NCI-H69 (cell line): Measurements from ENCODE around the gene IL1RN.

Experiments
- DNase-seq: peaks from one replicate; lab custom pipeline; 2025; lab: John Stamatoyannopoulos, UW

Gene IL1RN

GRCh38 chr2:113103277-113103676 lies 24.1 kb upstream of the IL1RN start:
- no peak for DNase-seq

DNA sequence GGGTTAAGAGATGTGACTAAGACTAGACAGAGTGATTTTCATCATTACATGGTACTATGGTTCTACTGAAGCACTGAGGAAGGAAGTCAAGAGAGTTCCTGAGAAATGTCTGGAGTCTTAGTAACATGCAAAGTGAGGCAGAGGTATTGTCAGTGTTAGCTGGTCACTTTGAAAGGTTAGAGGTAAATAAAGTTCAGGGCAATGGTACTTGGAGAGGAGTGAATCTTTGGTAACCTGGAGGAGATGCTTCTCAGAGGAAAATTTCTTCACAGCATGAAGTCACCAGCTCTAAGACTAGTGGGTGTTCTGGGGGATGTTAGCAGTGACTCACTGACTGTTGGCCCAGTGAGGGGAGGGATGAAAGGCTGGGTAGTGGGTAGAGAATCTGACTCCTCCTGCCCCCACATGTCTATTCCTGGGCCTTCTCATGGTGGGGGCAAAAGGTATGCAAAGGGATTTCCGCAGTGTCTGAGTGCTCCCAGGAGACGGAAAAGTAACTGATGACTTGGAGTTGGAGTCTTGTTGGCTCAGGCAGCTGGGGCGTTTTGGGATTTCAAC lies 23.3 kb upstream of the IL1RN start:
- no peak for DNase-seq

DNA sequence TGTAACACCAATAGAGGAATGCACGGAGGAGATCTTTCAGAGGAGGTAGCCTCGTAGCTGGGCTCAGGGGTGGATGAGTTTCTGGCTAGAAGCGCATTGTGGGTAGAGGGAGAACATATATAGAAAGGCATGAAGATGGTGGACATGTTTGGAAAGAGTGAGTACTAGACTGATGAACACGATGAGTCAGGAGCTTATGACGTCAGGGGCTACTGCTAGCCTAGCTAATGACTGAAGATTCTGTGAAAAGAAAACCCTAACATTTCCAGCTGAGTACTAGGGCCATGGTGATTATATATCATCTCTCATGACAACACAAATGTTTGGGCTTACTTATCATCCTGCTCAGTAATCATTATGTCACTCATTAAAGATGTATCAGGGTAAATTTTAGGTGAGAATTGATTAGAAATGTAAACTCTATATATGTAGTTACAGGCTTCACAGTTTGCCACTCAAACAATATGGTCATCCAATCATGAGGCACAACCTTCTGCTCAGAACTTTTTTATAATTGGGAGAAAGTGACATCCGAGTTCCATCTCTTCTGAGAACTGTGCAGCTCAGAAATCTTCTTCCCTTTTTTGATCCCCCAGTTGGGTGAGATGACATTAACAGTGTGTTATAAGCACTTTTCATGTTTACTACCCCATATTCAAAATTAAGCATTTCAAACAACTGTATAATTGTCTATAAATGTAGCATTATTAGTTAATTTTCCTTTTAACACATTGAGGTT lies 22.2 kb upstream of the IL1RN start:
- no peak for DNase-seq

- no peak for DNase-seq
Observed at GRCh38 chr2:113111121-113111520, 16.3 kb upstream of the IL1RN start.

GRCh38 chr2:113111823-113112287 lies 15.5 kb upstream of the IL1RN start:
- DNase-seq: no peak

DNA sequence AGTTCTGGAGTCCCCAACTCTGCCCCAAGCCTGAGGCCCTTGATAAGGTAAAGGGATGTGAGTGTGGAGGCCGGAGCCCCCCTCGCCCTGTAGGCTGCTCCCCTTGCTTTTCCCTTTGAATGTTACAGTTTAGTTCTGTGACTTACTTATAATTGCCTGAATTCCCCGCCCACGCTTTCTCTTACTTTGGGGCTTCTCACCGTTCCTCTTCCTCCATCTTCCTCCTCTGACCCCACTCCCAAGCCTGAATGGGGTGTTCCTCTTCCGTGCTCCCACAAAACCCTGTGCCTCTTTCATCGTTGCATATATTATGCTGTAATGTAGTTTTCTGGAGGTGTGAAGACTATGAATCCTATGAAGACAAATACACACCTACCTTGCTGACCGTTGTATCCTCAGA lies 15.0 kb upstream of the IL1RN start:
- DNase-seq: no peak

- DNase-seq: no peak
Observed at GRCh38 chr2:113112871-113113270, 14.5 kb upstream of the IL1RN start.

DNA sequence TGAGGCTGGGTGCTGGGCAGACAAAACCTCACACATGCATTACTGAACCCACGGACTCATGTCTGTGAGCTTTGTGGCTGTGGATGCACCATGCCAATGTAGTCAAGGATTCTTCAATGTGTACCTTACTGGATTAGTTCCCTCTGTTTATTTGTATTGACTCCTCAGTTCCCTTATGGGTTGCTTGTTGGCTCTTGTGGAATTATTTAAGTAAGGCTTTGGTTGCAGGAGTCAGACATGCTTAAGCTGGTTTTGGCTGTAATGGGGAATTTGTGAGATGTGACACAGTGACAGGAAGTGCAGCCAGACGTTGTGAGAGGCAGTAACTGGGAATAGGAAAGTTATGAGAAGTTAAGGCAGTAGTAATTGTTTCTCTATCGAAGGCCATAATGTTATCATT lies 13.6 kb upstream of the IL1RN start:
- no peak for DNase-seq

DNA sequence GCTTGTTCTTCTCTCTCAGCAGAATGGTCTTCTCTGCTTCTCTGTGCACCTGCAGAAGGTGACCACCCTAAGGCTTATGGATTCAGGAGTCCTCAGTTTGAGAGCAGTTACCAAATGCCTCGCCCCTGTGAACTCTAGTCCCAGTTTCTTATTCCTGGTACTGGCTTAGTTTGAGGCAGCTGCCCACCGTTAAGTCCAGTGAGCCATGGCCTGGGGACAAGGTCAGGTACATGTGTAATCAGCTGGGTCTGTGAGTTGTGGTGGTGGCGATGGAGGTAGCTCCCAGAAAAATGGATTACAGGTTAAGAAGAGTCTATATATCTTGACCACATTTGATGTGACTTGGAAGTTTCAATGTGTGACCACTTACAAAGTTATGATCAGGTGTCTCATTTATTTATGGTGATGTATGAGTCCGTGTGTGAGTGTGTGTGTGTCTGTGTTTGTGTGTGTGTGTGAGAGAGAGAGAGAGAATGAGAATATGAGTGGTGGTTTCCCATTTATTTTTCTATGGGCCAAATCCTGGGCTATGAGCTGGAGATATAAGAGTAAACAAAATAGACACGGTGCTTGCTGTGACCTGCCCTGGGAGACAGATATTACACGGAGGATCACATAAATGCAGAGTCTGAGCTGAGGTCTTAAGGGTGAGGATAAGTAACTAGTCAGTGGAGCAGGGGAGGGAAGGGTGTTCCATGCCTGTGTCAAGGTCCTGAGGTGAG lies 13.0 kb upstream of the IL1RN start:
- no peak for DNase-seq

GRCh38 chr2:113114996-113115395 lies 12.4 kb upstream of the IL1RN start:
- DNase-seq: no peak

GRCh38 chr2:113116100-113116958 lies 11.1 kb upstream of the IL1RN start:
- DNase-seq: no peak

- no peak for DNase-seq
Observed at GRCh38 chr2:113117541-113118262, 9.7 kb upstream of the IL1RN start.

DNA sequence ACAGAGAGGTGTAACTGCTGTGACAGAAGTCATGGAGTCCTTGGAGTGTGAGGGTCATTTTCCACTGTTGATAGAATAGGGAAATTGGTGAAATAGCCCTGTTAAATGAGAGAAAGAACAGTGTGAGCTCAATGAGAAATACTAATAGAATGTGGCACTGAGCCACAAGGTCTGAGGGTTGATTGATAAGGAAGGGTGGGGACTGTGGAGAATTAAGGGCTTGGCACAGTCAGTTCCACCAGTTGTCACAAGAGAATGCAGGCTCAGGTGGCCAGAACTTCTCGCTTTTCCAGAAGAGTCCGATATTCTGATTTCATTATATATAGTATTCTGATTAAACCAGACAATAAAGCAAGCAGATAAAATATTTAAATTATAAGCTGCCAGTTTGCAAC lies 9.1 kb upstream of the IL1RN start:
- DNase-seq: no peak

- no peak for DNase-seq
Observed at GRCh38 chr2:113119111-113119510, 8.3 kb upstream of the IL1RN start.

GRCh38 chr2:113120861-113121260 lies 6.5 kb upstream of the IL1RN start:
- no peak for DNase-seq

DNA sequence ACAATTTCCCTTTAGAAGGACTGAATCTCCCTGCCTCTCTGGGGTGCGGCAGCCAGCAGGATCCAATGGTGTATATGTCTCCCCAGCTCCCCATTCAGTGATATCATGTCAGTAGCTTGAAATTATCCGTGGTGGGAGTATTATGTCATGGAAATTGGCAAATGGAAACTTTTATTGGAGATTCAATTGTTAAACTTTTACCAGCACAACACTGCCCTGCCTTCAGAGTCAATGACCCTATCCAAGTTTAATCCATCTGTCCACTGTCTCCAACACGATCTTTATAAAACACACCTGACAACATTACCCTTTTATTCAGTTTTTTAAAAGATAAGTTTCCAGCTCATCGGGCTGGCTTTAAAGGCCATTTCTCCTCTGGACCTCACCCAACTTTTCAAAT lies 5.0 kb upstream of the IL1RN start:
- DNase-seq: no peak

DNA sequence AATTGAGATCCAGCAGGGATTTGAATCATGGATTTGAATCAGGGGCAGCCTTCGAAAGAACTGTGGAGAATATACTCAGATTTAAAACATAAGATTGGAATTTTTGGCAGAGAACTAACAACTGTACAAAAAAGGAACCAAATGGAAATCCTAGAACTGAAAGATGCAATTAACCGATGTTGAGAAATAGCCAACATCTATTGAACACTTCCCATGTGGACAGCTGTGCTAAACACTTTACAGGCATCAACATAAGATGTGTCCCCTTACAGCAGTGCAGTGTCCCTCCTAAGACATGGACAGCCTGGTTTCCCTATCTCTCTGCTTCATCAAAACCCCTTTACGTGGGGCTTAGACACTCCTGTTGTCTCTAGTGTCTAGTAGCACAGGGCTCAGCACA lies 3.7 kb upstream of the IL1RN start:
- no peak for DNase-seq

DNA sequence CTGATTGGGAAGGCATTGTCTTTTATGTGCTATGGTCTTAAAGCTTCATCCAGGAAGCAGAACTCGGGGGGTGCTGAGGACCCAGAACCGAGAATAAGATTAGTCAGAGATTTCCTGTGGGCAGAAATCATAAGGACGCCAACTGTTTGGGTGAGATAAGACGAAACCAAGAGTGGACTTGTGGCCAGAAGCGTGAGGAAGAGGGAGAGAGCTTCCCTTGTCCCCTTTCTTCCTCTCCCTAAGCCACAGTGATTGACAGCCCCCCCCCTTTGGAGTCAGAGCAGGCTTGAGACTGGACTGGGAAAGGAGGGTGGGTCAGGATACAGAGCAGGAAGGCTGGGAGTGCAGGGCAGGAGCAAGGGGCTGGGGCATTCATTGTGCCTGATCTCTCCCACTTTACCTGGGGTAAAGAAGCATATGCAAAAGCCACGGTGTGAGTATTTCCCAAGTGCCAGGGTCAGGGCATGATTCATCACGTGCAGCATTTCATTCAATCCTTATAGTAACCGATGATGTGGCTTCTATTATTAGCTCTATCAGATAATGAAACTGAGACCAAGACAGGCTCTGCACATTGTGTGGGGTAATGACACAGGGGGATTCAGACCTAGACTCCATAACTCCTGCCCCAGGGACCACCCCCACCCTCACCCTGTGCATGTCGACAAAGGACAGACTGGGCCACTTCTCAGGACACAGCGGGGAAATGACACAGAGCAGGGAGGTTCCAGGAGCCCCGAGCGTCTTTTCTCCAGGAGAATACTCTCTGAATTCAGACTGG lies 3.0 kb upstream of the IL1RN start:
- no peak for DNase-seq

- no peak for DNase-seq
Observed at GRCh38 chr2:113124984-113125855, 2.2 kb upstream of the IL1RN start.
